C4-2B (cell line): Measurements from ENCODE around the gene BLVRB.
"Not testable (repeated sequence)": the region's sequence is repeated elsewhere in the genome, so short reads cannot be mapped to it uniquely, and the experiment has no call there.

Source experiments
- H3K27ac ChIP-seq: fragments of 450-650 bp; 2 replicates; pipeline ENCODE4 v1.5.1; 2017
- CTCF ChIP-seq: fragments of 450-650 bp; conservative IDR thresholded peaks from 2 replicates; pipeline ENCODE4 v1.5.1; 2017; ENCODE audit warnings: mild to moderate bottlenecking
- ZFX ChIP-seq: fragments of 450-650 bp; IDR thresholded peaks from 2 replicates; pipeline ENCODE4 v1.6.1; 2017

BLVRB gene

GRCh38 chr19:40508739-40509260 is 43.3 kb upstream of the BLVRB start:
- no peak overlapping the region for H3K27ac ChIP-seq
- TF ChIP-seq CTCF = no peak
- no peak for TF ChIP-seq ZFX

DNA sequence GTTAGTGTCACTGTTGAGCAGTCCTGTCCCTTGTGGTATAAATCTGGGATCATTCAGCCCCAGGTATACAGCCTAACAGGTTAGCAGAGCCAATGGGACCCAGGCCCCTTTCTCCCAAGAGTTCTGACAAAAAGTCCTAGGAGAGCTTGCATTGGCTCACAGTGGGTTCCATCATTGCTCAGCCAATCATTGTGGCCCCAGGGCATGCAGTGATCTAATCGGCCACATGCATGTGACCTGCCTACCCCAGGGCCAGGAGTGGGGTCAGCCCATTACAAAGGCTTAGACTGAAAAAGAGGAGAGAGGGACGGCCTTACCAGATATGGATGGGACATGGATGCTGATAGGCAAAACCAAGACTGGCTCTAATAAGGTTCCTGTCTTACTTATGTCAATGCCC is 42.3 kb upstream of the BLVRB start:
- TF ChIP-seq ZFX = no peak
- no peak for TF ChIP-seq CTCF
- no peak overlapping the region for H3K27ac ChIP-seq

DNA sequence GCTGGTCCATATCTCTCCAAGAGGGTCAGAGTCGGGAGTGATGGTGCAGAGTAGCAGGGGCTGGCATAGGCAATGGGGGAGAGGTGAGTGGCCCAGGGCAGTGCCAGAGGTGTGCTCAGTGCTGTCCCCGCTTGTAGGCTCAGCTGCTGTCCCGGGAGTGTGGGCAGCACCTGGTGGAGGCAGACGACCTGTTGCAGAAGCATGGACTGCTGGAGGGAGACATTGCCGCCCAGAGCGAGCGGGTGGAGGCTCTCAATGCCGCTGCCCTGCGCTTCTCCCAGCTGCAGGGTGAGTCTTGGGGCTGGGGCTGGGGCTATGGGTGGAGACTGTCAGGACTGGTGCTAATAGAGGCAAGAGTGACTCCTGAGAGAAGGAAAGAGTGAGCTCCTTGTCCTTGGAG is 40.6 kb upstream of the BLVRB start:
- TF ChIP-seq CTCF (no peak), ZFX (no peak)

GRCh38 chr19:40503320-40503695 is 37.8 kb upstream of the BLVRB start:
- no peak for TF ChIP-seq ZFX
- TF ChIP-seq CTCF = no peak

More for the DNA sequence above, 40.6 kb upstream of the BLVRB start:
- H3K27ac ChIP-seq = no peak overlapping the region

GRCh38 chr19:40502647-40503319 is 37.2 kb upstream of the BLVRB start:
- no peak for TF ChIP-seq ZFX
- TF ChIP-seq CTCF = no peak; the same call in 1 of the 2 replicates
- H3K27ac ChIP-seq = no peak overlapping the region

More at GRCh38 chr19:40503320-40503695, 37.8 kb upstream of the BLVRB start:
- H3K27ac ChIP-seq = no peak overlapping the region

- no peak for TF ChIP-seq ZFX
- TF ChIP-seq CTCF = no peak
Observed at GRCh38 chr19:40502081-40502480, 36.5 kb upstream of the BLVRB start.

DNA sequence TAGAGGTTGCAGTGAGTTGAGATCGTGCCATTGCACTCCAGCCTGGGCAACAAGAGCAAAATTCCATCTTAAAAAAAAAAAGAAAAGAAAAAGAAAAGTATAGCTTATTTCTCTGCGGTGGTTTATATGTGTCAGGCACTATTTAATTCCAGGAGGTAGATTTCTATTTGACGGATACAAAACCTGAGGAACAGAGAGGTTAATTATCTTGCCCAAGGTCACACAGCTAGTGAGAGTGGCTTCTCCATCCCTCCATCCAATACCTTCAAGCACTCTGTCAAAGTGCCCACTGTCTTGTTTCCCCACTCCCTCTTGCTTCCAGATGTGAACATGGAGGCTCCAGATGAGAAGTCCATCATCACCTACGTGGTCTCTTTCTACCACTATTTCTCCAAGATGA is 36.1 kb upstream of the BLVRB start:
- H3K27ac ChIP-seq = no peak overlapping the region
- TF ChIP-seq CTCF (no peak), ZFX (no peak)

More at GRCh38 chr19:40502081-40502480, 36.5 kb upstream of the BLVRB start:
- H3K27ac ChIP-seq = no peak overlapping the region

DNA sequence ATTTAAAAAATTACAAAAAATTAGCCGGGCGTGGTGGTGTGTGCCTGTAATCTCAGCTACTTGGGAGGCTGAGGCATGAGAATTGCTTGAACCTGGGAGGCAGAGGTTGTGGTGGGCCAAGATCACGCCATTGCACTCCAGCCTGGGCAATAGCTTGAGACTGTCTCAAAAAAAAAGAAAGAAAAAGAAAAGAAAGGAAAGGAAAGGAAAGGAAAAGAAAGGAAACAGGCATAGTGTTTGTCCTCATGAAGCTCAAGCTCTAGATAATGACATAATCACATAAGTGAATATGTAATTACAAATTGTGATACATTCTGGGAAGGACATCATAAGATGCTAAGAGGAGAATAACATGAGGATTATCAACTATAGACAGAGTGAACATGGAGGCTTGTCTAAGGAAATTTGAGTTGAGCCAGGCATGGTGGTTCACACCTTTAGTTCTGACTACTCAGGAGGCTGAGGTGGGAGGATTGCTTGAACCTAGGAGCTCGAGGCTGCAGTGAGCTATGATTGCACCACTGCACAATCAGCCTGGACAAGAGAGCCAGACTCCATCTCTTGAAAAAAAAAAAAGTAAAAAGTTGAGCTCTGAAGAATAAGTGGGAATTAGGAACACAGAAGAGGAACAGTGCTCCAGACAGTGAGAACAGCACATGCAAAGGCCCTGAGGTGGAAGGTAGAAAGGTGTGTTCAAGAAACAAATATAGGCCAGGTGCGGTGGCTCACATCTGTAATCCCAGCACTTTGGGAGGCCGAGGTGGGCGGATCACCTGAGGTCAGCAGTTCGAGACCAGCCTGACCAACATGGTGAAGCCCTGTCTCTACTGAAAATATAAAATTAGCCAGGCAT is 35.4 kb upstream of the BLVRB start:
- not testable (repeated sequence) for H3K27ac ChIP-seq
